H1 (cell line): ENCODE results near the gene CCDC82. TPM values are rescaled to one million over a fixed set of nuclear protein-coding genes. Genes with fewer than 3 reads are reported as not detected.
A peak's percentile ranks its signal among the peaks of the same experiment; 100 is the strongest.

ENCODE experiments used
- ASH2L ChIP-seq: fragments of 200-600, 300-600 bp; sonication (generic); IDR thresholded peaks from one replicate; pipeline ENCODE4 v1.7.1; 2017; ENCODE audit warnings: low read length
- BRCA1 ChIP-seq: IDR thresholded peaks from 2 replicates; pipeline ENCODE4 v1.6.1; 2012; ENCODE audit warnings: low read depth, low read length, improper control_type of control experiment
- CEBPB ChIP-seq: IDR thresholded peaks from 2 replicates; pipeline ENCODE4 v1.6.1; 2012; ENCODE audit warnings: low read depth, low read length
- CREB1 ChIP-seq: IDR thresholded peaks from 2 replicates; pipeline ENCODE4 v1.6.1; 2012; ENCODE audit warnings: inconsistent platforms
- JUND ChIP-seq: IDR thresholded peaks from 2 replicates; pipeline ENCODE4 v1.6.1; 2011; ENCODE audit warnings: mild to moderate bottlenecking, improper control_type of control experiment, low read length
- KDM4A ChIP-seq: IDR thresholded peaks from one replicate; pipeline ENCODE4 v1.7.1; 2012; ENCODE audit warnings: low read depth, mild to moderate bottlenecking, moderate library complexity, low read length, inconsistent platforms; ENCODE audit not compliant: severe bottlenecking
- KDM5A ChIP-seq: fragments of 200-600 bp; IDR thresholded peaks from 2 replicates; pipeline ENCODE4 v1.7.1; 2012; ENCODE audit warnings: mild to moderate bottlenecking, low read length, inconsistent platforms, mixed read lengths
- PHF8 ChIP-seq: fragments of 200-600 bp; sonication (generic); conservative IDR thresholded peaks from 2 replicates; pipeline ENCODE4 v1.7.1; 2012; ENCODE audit warnings: low read depth, mild to moderate bottlenecking, inconsistent platforms, low read length, moderate library complexity
- POLR2A ChIP-seq, 2 experiments: IDR thresholded peaks; 1 replicate in 1 of 2; 2 replicates in 1 of 2; pipeline ENCODE4 v1.6.1; 2011; ENCODE audit warnings: low read depth in 2 of 2, low read length in 2 of 2, mild to moderate bottlenecking in 2 of 2; ENCODE audit errors: control extremely low read depth in 1 of 2
- POLR2AphosphoS5 ChIP-seq: IDR thresholded peaks from 2 replicates; pipeline ENCODE4 v1.6.1; 2011; ENCODE audit warnings: low read depth, low read length
- SIN3A ChIP-seq, 2 experiments: IDR thresholded peaks in 1 of 2; conservative IDR thresholded peaks in 1 of 2; 2 replicates each; pipeline ENCODE4 v1.6.1; 2011 to 2012; ENCODE audit warnings: low read length in 2 of 2, improper control_type of control experiment in 1 of 2, low read depth in 1 of 2, mild to moderate bottlenecking in 1 of 2
- SP1 ChIP-seq: IDR thresholded peaks from 2 replicates; pipeline ENCODE4 v1.6.1; 2011; ENCODE audit warnings: low read depth, low read length
- SP4 ChIP-seq: IDR thresholded peaks from 2 replicates; pipeline ENCODE4 v1.6.1; 2012; ENCODE audit warnings: low read length, inconsistent platforms
- TAF1 ChIP-seq: IDR thresholded peaks from 2 replicates; pipeline ENCODE4 v1.6.1; 2011; ENCODE audit warnings: mild to moderate bottlenecking, low read depth, low read length
- polyA plus RNA-seq, 7 experiments: library from polyadenylated mRNA; depleted of rRNA in 3 of 7; stranded (reverse) in 5 of 7; unstranded in 2 of 7; fragments of >200 nt in 5 of 7; fragments of 200-250 nt in 2 of 7; gene quantifications; 1 replicate in 5 of 7; 2 replicates in 1 of 7; 4 replicates in 1 of 7; pipeline versions ENCODE4 v1.2.1 to v1.2.3, GENCODE V29; 2011 to 2013; ENCODE audit warnings: missing spikeins in 2 of 7, mixed read lengths in 2 of 7
- total RNA-seq: library from RNA; stranded (reverse); fragmentation: NEBNext Ultra II Directional; extraction: Animal tissue kit (Norgen Biotek cat#: 25700); gene quantifications from 2 replicates; pipeline ENCODE4 v1.2.1, GENCODE V29; 2021

CCDC82 gene
- total and polyA plus RNA-seq, 2 of the 8 experiments (the other 6 are each of a cell fraction or from before 2014, with no cell fraction given): 6.0 to 15.2 TPM

- TF ChIP-seq BRCA1 (no peak), KDM5A (no peak), SIN3A (conservative IDR thresholded peaks at IDR 0.05 in 1 of 2, IDR thresholded peaks at IDR 0.05 in 1 of 2; ENCODE audit: low read depth in 1 of 2, low read length in 2 of 2) (peak; percentile 35 to 36; a peak in 2 of 4 replicates), SP1 (0 out of 2 replicates have a peak, but pooled peaks have one; percentile 19), ASH2L (peak; percentile 49), POLR2AphosphoS5 (peak; percentile 61), POLR2A (IDR thresholded peaks at IDR 0.05; ENCODE audit: control extremely low read depth in 1 of 2, low read depth in 2 of 2, low read length in 2 of 2) (peak in 1 of 2 experiments; percentile 78; a peak in 2 of 3 replicates), PHF8 (peak; percentile 76), CEBPB (peak; percentile 52), JUND (no peak), SP4 (peak; percentile 64; the same call in 1 of the 2 replicates), CREB1 (peak; percentile 43), TAF1 (peak; percentile 72), KDM4A (peak; percentile 93)
These were observed at the start of gene CCDC82, which contains the start of gene JRKL (continued) for GRCh38 chr11:96389720-96390487.
